ENCODE data around the gene KCNAB1.

Gene KCNAB1

DNA sequence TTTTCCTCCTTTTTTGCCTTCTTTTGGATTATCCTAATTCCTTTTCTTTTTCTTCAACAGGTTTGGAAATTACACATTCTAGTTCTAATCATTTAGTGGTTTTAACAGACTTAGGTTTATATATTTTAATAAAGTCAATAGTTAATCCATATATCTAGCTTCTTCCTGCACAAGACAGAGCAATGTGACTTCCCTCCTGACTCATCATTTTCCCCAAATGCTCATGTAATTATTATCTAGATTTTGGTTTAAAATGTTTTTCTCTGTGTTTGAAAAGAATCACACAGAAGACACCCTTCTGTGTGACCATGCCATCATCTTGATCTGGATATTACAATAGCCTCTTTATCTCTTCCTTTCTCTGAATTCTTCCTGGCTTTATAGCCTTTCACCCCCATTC lies 463.1 kb downstream of the KCNAB1 start:
- Histone ChIP-seq H3K4me3 (ENCODE audit: low read depth, low read length) (no peak overlapping the region), H3K4me1 (ENCODE audit: control insufficient read depth, insufficient read depth, low read length) (no peaks in the 10 kb centered on the region), H3K9ac (ENCODE audit: low read depth, low read length) (no peak overlapping the region), H3K9me3 (ENCODE audit: control insufficient read depth, insufficient read depth, low read length) (no peaks in the 10 kb centered on the region), H3K27me3 (ENCODE audit: control insufficient read depth, insufficient read depth, low read length) (no peaks in the 10 kb centered on the region), H3K36me3 (ENCODE audit: control insufficient read depth, insufficient read depth, low read length) (no peaks in the 10 kb centered on the region)

- no peaks in the 10 kb centered on the region for H3K9me3 ChIP-seq (ENCODE audit: control insufficient read depth, insufficient read depth, low read length)
- no peak overlapping the region for H3K9ac ChIP-seq (ENCODE audit: low read depth, low read length)
- no peaks in the 10 kb centered on the region for H3K36me3 ChIP-seq (ENCODE audit: control insufficient read depth, insufficient read depth, low read length)
- no peaks in the 10 kb centered on the region for H3K27me3 ChIP-seq (ENCODE audit: control insufficient read depth, insufficient read depth, low read length)
- H3K4me3 ChIP-seq (ENCODE audit: low read depth, low read length), result no peak overlapping the region
- H3K4me1 ChIP-seq (ENCODE audit: control insufficient read depth, insufficient read depth, low read length), result no peaks in the 10 kb centered on the region
These were observed 466.8 kb downstream of the KCNAB1 start for GRCh38 chr3:156586905-156587759.

DNA sequence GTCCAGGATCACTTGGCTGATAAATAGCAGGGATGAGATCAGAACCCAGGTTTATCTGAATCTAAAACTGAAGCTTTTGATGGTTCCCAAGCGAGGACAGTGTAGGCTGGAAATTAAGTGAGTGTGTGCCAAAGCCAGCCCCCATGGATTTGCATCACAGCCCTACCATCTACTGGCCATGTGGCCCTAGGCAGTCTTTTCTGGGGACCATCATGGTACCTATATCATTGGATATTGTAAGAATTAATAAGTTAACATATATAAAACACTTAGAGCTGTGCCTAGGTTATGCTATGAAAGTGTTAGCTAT lies 467.3 kb downstream of the KCNAB1 start:
- H3K27me3 ChIP-seq (ENCODE audit: control insufficient read depth, insufficient read depth, low read length), result no peaks in the 10 kb centered on the region
- no peaks in the 10 kb centered on the region for H3K36me3 ChIP-seq (ENCODE audit: control insufficient read depth, insufficient read depth, low read length)
- H3K9me3 ChIP-seq (ENCODE audit: control insufficient read depth, insufficient read depth, low read length), result no peaks in the 10 kb centered on the region
- H3K4me3 ChIP-seq (ENCODE audit: low read depth, low read length), result no peak overlapping the region
- no peaks in the 10 kb centered on the region for H3K4me1 ChIP-seq (ENCODE audit: control insufficient read depth, insufficient read depth, low read length)
- no peak overlapping the region for H3K9ac ChIP-seq (ENCODE audit: low read depth, low read length)
